Measurements from ENCODE around the gene CERT1.

DNA sequence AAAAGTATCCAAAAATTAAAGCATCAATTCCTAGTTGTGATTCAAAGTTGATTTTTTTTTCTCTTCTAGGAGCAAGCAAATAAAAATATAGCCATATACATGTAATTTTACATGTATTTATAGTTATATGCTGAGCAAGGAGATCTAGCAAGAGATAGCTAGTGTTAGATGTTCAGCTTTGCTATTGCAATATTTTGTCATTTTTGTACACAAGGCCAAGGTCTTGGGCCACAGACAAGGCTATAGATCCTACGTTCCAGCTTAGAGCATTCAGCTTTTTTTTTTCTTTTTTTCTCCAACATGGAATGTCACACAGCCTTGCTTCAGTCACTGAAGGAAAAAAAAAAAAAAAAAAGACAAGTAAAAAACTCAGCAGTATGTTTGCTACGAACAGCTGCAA lies 137.6 kb downstream of the CERT1 start:
- TF ChIP-seq, protein P1, sequence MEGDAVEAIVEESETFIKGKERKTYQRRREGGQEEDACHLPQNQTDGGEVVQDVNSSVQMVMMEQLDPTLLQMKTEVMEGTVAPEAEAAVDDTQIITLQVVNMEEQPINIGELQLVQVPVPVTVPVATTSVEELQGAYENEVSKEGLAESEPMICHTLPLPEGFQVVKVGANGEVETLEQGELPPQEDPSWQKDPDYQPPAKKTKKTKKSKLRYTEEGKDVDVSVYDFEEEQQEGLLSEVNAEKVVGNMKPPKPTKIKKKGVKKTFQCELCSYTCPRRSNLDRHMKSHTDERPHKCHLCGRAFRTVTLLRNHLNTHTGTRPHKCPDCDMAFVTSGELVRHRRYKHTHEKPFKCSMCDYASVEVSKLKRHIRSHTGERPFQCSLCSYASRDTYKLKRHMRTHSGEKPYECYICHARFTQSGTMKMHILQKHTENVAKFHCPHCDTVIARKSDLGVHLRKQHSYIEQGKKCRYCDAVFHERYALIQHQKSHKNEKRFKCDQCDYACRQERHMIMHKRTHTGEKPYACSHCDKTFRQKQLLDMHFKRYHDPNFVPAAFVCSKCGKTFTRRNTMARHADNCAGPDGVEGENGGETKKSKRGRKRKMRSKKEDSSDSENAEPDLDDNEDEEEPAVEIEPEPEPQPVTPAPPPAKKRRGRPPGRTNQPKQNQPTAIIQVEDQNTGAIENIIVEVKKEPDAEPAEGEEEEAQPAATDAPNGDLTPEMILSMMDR (IDR thresholded peaks at IDR 0.05; ENCODE audit: borderline replicate concordance, extremely low read depth, low read length, poor library complexity, severe bottlenecking), result no peak
- no peak for TF ChIP-seq EZH2 (IDR thresholded peaks at IDR 0.05; ENCODE audit: borderline replicate concordance, low read depth, low read length, severe bottlenecking)

Measured in DND-41 (cell line).